Hepatocyte (in vitro differentiated cells): ENCODE data around the gene FBLN2.

Source experiments
- CTCF ChIP-seq: fragments of 200-600 bp; sonication (generic); IDR thresholded peaks from 2 replicates; pipeline ENCODE4 v1.5.1; 2016; ENCODE audit warnings: antibody characterized with exemption, mild to moderate bottlenecking; ENCODE audit not compliant: poor library complexity
- EZH2 ChIP-seq: fragments of 200-600 bp; sonication (generic); IDR thresholded peaks from 2 replicates; pipeline ENCODE4 v1.6.1; 2016; ENCODE audit warnings: antibody characterized with exemption, mild to moderate bottlenecking, borderline replicate concordance
- EZH2phosphoT487 ChIP-seq: fragments of 200-600 bp; sonication (generic); IDR thresholded peaks from one replicate; pipeline ENCODE4 v1.6.1; 2018; ENCODE audit warnings: antibody characterized with exemption, mild to moderate bottlenecking, low read depth, moderate library complexity; ENCODE audit not compliant: unreplicated experiment, severe bottlenecking

- TF ChIP-seq CTCF (no peak), EZH2 (no peak), EZH2phosphoT487 (no peak)
These were observed 60.2 kb downstream of the FBLN2 start for GRCh38 chr3:13608969-13609725.
